GM10847 (cell line): Measurements from ENCODE around the gene PTPRD.

ENCODE experiments used
- POLR2A ChIP-seq: IDR thresholded peaks from 2 replicates; pipeline ENCODE4 v1.6.1; 2011; ENCODE audit not compliant: insufficient read length; ENCODE audit errors: extremely low read depth

PTPRD gene

GRCh38 chr9:9783211-9783610 is 829.6 kb downstream of the PTPRD start:
- TF ChIP-seq POLR2A = no peak

- no peak for TF ChIP-seq POLR2A
Observed at GRCh38 chr9:9778293-9778692, 834.5 kb downstream of the PTPRD start.

GRCh38 chr9:9774471-9774870 is 838.3 kb downstream of the PTPRD start:
- TF ChIP-seq POLR2A = no peak

GRCh38 chr9:9771314-9771713 is 841.5 kb downstream of the PTPRD start:
- no peak for TF ChIP-seq POLR2A

- no peak for TF ChIP-seq POLR2A
Observed at GRCh38 chr9:9764821-9765220, 848.0 kb downstream of the PTPRD start.

- TF ChIP-seq POLR2A = no peak
Observed at GRCh38 chr9:9754186-9754585, 858.6 kb downstream of the PTPRD start.

- no peak for TF ChIP-seq POLR2A
Observed at GRCh38 chr9:9753266-9753665, 859.5 kb downstream of the PTPRD start.

- no peak for TF ChIP-seq POLR2A
Observed at GRCh38 chr9:9752722-9753121, 860.1 kb downstream of the PTPRD start.

- TF ChIP-seq POLR2A = no peak
Observed at GRCh38 chr9:9751996-9752395, 860.8 kb downstream of the PTPRD start.

- TF ChIP-seq POLR2A = no peak
Observed at GRCh38 chr9:9750719-9751118, 862.1 kb downstream of the PTPRD start.

- no peak for TF ChIP-seq POLR2A
Observed at GRCh38 chr9:9749591-9749990, 863.2 kb downstream of the PTPRD start.

- TF ChIP-seq POLR2A = no peak
Observed at GRCh38 chr9:9747787-9748186, 865.0 kb downstream of the PTPRD start.

- TF ChIP-seq POLR2A = no peak
Observed at GRCh38 chr9:9746826-9747225, 866.0 kb downstream of the PTPRD start.

- no peak for TF ChIP-seq POLR2A
Observed at GRCh38 chr9:9743822-9744221, 869.0 kb downstream of the PTPRD start.

- TF ChIP-seq POLR2A = no peak
Observed at GRCh38 chr9:9730174-9730573, 882.6 kb downstream of the PTPRD start.

GRCh38 chr9:9729082-9729481 is 883.7 kb downstream of the PTPRD start:
- no peak for TF ChIP-seq POLR2A

GRCh38 chr9:9719373-9720112 is 893.3 kb downstream of the PTPRD start:
- TF ChIP-seq POLR2A = no peak

GRCh38 chr9:9718691-9719090 is 894.1 kb downstream of the PTPRD start:
- no peak for TF ChIP-seq POLR2A

GRCh38 chr9:9679433-9679832 is 933.4 kb downstream of the PTPRD start:
- TF ChIP-seq POLR2A = no peak
